Upper lobe of left lung (tissue), 6 donors: ENCODE measurements around the gene MYBL2. TPM values are rescaled to one million over a fixed set of nuclear protein-coding genes. Genes with fewer than 3 reads are reported as not detected.

Source experiments
- ATAC-seq, 2 donors: fragments of 200-7000 bp; cut with Tn5 transposase; one replicate each; pipeline ENCODE4 v1.9.1; 2022; ENCODE audit warnings: mild to moderate bottlenecking in 2 of 2, moderate library complexity in 2 of 2; ENCODE audit not compliant: low FRiP score in 2 of 2
- DNase-seq, 2 donors: peaks; one replicate each; pipeline ENCODE4 v3.0.0-alpha.2; 2019 to 2020
- H3K27ac ChIP-seq, 4 donors: fragments of 200-600 bp; sonication (generic); one replicate each; pipeline ENCODE4 v1.5.1; 2016 to 2019
- H3K27me3 ChIP-seq, 4 donors: fragments of 200-600 bp; sonication (generic); one replicate each; pipeline ENCODE4 v1.5.1; 2017 to 2019
- H3K36me3 ChIP-seq, 4 donors: fragments of 200-600 bp; sonication (generic); one replicate each; pipeline ENCODE4 v1.5.1; 2016 to 2019
- H3K4me1 ChIP-seq, 4 donors: fragments of 200-600 bp; sonication (generic); one replicate each; pipeline ENCODE4 v1.5.1; 2018 to 2019
- H3K4me3 ChIP-seq, 4 donors: fragments of 200-600 bp; sonication (generic); one replicate each; pipeline ENCODE4 v1.5.1; 2017 to 2019; ENCODE audit warnings: mild to moderate bottlenecking in 2 of 4, moderate library complexity in 1 of 4
- H3K9me3 ChIP-seq, 4 donors: fragments of 200-600 bp; sonication (generic); one replicate each; pipeline ENCODE4 v1.5.1; 2018 to 2019
- CTCF ChIP-seq, 6 experiments: fragments of 450-650 bp in 4 of 6; fragments of 200-600 bp in 2 of 6; sonication (generic) in 2 of 6; IDR thresholded peaks; one replicate each; pipeline ENCODE4 v1.5.1; 2016 to 2019; ENCODE audit warnings: antibody characterized with exemption in 6 of 6
- EP300 ChIP-seq, 4 donors: sonication (generic); formaldehyde crosslinking; IDR thresholded peaks; one replicate each; pipeline ENCODE4 v1.5.1; 2017; ENCODE audit warnings: antibody characterized with exemption in 4 of 4, control low read depth in 2 of 4
- POLR2A ChIP-seq, 4 donors: fragments of 450-650 bp; IDR thresholded peaks; one replicate each; pipeline ENCODE4 v1.5.1; 2016 to 2017; ENCODE audit warnings: antibody characterized with exemption in 4 of 4, mild to moderate bottlenecking in 2 of 4
- POLR2AphosphoS5 ChIP-seq, 2 donors: sonication (generic); formaldehyde crosslinking; IDR thresholded peaks; one replicate each; pipeline ENCODE4 v1.5.1; 2017; ENCODE audit warnings: antibody characterized with exemption in 2 of 2
- WGBS, 2 donors: methylation state at CpG; one replicate each; pipeline ENCODE4 v1.1.5; 2017 to 2018; 5-methylcytosine and 5-hydroxymethylcytosine counted together
- total RNA-seq, 6 donors: library from RNA; depleted of rRNA in 4 of 6; stranded (reverse); fragments of >200 nt in 4 of 6; gene quantifications; one replicate each; pipeline versions ENCODE4 v1.1.0 to v1.2.1, GENCODE V29; 2016 to 2021
- donor health status: DM: no; HTN: no; CAD: no; lungs with moderate emphysema.
- donor health status: DM: no; HTN: yes; CAD: no; lungs with severe emphysema.

Gene MYBL2
- total RNA-seq, 6 donors from 2014 or later, result under 0.01 to 3.5 (median 1.4) TPM

- 92 to 94% methylated on average over 9 of the region's 9 CpGs for WGBS, 2 donors
- H3K4me1 ChIP-seq, result no peaks in the 10 kb centered on the region
- H3K27me3 ChIP-seq, result no peaks in the 10 kb centered on the region
- DNase-seq (no peak), ATAC-seq (no peak)
- H3K27ac ChIP-seq, result no peak overlapping the region
- no peak overlapping the region for H3K4me3 ChIP-seq
- no peaks in the 10 kb centered on the region for H3K36me3 ChIP-seq
- no peaks in the 10 kb centered on the region for H3K9me3 ChIP-seq
- TF ChIP-seq EP300 (IDR thresholded peaks at IDR 0.05) (no peak), CTCF (IDR thresholded peaks at IDR 0.05) (no peak), POLR2AphosphoS5 (IDR thresholded peaks at IDR 0.05) (no peak), POLR2A (IDR thresholded peaks at IDR 0.05) (no peak)
Measured at GRCh38 chr20:43739148-43739749, 72.3 kb downstream of the MYBL2 start.

- DNase-seq, result no peak
- Histone ChIP-seq H3K36me3 (no peaks in the 10 kb centered on the region), H3K4me3 (no peak overlapping the region), H3K4me1 (peaks cover 3 to 10% (median 5%) of the 10 kb centered on the region in 4 donors), H3K9me3 (no peaks in the 10 kb centered on the region), H3K27ac (no peak overlapping the region), H3K27me3 (no peaks in the 10 kb centered on the region)
- WGBS, 2 donors, result 89 to 97% methylated on average over 3 of the region's 3 CpGs
- TF ChIP-seq POLR2AphosphoS5 (IDR thresholded peaks at IDR 0.05), result no peak
- TF ChIP-seq POLR2A (IDR thresholded peaks at IDR 0.05), result no peak
- no peak for TF ChIP-seq CTCF (IDR thresholded peaks at IDR 0.05)
- TF ChIP-seq EP300 (IDR thresholded peaks at IDR 0.05), result no peak
- no peak for ATAC-seq
Measured at GRCh38 chr20:43740642-43741041, 73.7 kb downstream of the MYBL2 start.

- Histone ChIP-seq H3K36me3 (no peaks in the 10 kb centered on the region), H3K4me1 (peaks cover 3 to 10% (median 5%) of the 10 kb centered on the region in 4 donors), H3K27me3 (no peaks in the 10 kb centered on the region), H3K9me3 (no peaks in the 10 kb centered on the region), H3K27ac (no peak overlapping the region), H3K4me3 (no peak overlapping the region)
- DNase-seq (no peak), ATAC-seq (peak in 1 of 2 donors; percentile 62)
- WGBS, 2 donors, result 61 to 65% methylated on average over 9 of the region's 9 CpGs
- no peak for TF ChIP-seq EP300 (IDR thresholded peaks at IDR 0.05)
- no peak for TF ChIP-seq POLR2A (IDR thresholded peaks at IDR 0.05)
Measured at GRCh38 chr20:43744151-43744611, 77.3 kb downstream of the MYBL2 start.

GRCh38 chr20:43744966-43745730 is 78.2 kb downstream of the MYBL2 start:
- H3K27ac ChIP-seq, result no peak overlapping the region
- H3K36me3 ChIP-seq, result no peaks in the 10 kb centered on the region
- WGBS, 2 donors, result 34 to 51% methylated on average over 12 of the region's 12 CpGs
- ATAC-seq (no peak), DNase-seq (peak in 1 of 2 donors; percentile 28)
- H3K4me3 ChIP-seq, result no peak overlapping the region
- H3K27me3 ChIP-seq, result no peaks in the 10 kb centered on the region
- H3K9me3 ChIP-seq, result no peaks in the 10 kb centered on the region
- peaks cover 3 to 16% (median 12%) of the 10 kb centered on the region in 4 donors for H3K4me1 ChIP-seq
- no peak for TF ChIP-seq EP300 (IDR thresholded peaks at IDR 0.05)

GRCh38 chr20:43746344-43747137 is 79.6 kb downstream of the MYBL2 start:
- H3K27me3 ChIP-seq, result no peaks in the 10 kb centered on the region
- no peak for DNase-seq
- H3K36me3 ChIP-seq, result no peaks in the 10 kb centered on the region
- H3K4me1 ChIP-seq, result peaks cover 3 to 20% (median 12%) of the 10 kb centered on the region in 4 donors
- TF ChIP-seq CTCF (IDR thresholded peaks at IDR 0.05) (no peak), POLR2AphosphoS5 (IDR thresholded peaks at IDR 0.05) (no peak), POLR2A (IDR thresholded peaks at IDR 0.05) (no peak), EP300 (IDR thresholded peaks at IDR 0.05) (no peak)
- no peak for ATAC-seq
- no peak overlapping the region for H3K27ac ChIP-seq
- H3K4me3 ChIP-seq, result no peak overlapping the region
- 51 to 57% methylated on average over 12 of the region's 12 CpGs for WGBS, 2 donors
- no peaks in the 10 kb centered on the region for H3K9me3 ChIP-seq
